HG03439 (cell line): ENCODE results near the gene FBXO5.
A peak's percentile ranks its signal among the peaks of the same experiment; 100 is the strongest.

Experiments
- ATAC-seq: cut with Tn5 transposase; IDR thresholded peaks from one replicate; pipeline ENCODE4 v1.9.1; 2021; ENCODE audit warnings: mild to moderate bottlenecking, moderate library complexity; ENCODE audit not compliant: unreplicated experiment

Gene FBXO5

GRCh38 chr6:152952866-152953509, 29.9 kb downstream of the FBXO5 start:
- ATAC-seq = no peak

DNA sequence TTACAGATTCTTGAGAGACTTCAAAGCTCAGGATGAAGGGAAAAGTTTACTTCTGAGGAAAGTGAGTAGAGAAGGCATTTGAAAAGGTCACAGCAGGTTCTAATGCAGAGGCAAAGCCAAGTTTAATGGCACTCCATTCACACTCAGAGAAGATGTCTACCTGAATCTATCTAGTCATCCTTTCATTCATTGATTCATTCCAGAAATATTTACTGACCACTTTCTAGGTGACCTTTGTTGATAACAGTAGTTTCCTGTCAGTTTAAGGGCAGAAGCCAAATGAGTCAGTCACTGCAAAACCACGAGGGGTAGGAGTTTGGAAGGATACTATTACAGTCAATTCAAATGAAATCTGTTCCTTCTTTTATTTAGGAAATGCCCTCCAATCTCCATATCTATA, 30.8 kb downstream of the FBXO5 start:
- ATAC-seq = no peak

DNA sequence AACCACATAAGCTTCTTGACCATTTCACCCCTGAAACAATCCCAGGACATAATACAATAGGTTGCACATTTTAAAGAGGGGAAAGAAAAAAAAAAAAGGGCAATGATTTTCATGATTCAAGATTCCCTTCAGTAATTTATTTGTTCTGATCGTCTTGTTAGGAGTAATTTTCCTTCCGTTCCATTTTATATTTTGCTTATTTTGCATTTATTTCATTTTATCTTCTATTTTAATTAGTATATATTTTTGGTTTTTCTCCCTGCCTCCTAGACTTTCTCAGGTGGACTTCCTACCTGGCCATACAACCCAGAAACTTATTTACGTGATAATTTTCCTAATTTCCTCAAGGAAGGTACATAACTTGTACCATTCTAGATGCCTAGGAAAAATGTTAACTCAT, 32.6 kb downstream of the FBXO5 start:
- ATAC-seq = no peak

GRCh38 chr6:152948150-152948768, 34.6 kb downstream of the FBXO5 start:
- peak; percentile 87 for ATAC-seq

GRCh38 chr6:152946995-152947394, 35.8 kb downstream of the FBXO5 start:
- ATAC-seq = no peak

GRCh38 chr6:152946484-152946883, 36.4 kb downstream of the FBXO5 start:
- no peak for ATAC-seq

DNA sequence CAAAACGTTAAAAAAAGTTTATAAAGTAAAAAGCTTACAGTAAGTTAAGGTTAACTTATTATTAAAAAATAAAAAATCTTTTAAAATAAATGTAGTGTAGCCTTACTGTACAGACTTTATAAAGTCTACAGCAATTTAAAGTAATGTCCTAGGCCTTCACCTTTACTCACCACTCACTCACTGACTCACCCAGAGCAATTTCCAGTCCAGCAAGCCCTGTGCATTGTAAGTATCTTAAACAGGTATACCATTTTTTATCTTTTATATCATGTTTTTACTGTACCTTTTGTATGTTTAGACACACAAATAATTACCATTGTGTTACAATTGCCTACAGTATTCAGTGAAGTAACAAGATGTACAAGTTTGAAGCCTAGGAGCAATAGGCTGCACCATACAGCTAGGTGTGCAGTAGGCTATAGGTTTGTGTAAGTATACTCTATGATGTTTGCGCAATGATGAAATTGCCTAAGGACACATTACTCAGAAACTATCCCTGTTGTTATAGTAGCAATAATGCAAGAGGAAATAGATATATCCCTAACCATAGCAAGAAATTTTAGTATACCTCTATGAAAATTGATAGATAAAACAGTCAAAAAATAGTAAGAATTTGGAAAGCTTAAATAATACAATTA, 39.5 kb downstream of the FBXO5 start:
- no peak for ATAC-seq

- no peak for ATAC-seq
These were observed 40.4 kb downstream of the FBXO5 start for GRCh38 chr6:152942319-152942869.

DNA sequence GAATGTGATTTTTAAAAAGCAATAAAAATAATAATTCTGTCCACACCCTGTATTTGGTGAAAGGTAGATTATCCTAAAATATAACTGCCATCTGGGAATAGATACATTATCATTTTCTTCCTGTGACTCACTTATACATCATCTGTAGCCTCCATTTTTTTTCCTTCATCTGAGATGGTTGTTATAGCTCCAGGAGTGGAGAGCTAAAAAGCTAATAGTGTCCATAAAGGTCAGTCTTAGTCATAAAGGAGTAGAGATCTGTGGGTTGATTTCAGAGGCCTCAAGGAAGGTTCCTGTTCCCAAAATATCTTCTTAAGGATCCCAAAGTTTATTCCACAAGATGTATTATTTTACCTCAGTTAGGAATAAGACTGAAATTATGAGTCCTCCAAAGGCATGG, 41.1 kb downstream of the FBXO5 start:
- ATAC-seq = no peak

DNA sequence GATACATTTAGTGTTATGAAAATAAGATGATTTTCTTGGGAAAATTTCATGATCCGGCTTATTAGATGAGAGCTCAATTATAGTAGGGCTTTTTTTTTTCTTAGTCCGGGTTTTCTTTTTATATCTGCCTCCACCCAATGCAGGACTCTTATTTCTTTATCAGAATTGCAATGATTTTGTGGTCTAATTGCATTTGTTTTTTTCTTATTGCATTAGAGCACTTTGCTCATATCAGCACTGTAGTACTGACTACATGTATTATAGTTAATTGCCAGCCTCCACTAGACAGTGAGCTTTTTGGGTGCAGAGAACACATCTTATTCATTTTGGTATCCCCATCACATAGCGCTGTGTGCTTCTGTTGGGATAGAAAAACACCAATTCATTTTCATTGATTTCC, 50.0 kb downstream of the FBXO5 start:
- no peak for ATAC-seq

GRCh38 chr6:152922706-152923105, 60.1 kb downstream of the FBXO5 start:
- ATAC-seq = no peak
